HEK293 (cell line): ENCODE data around the gene POU5F1.

Experiments used
- CTCF ChIA-PET: fragments of 350-600 bp; formaldehyde crosslinking; extraction: SDS; loops from one replicate; lab custom pipeline; 2021; ENCODE audit warnings: antibody characterized with exemption; lab: Yijun Ruan, JAX
- POLR2A ChIA-PET: fragments of 300-600 bp; formaldehyde crosslinking; extraction: SDS; loops from one replicate; lab custom pipeline; 2020; ENCODE audit warnings: antibody characterized with exemption, inconsistent platforms; lab: Yijun Ruan, JAX
- H3K27ac ChIP-seq: fragments of 200-500 bp; sonication (Bioruptor generic); 2 replicates; pipeline ENCODE4 v1.5.1; 2014; ENCODE audit warnings: low read depth, low read length, control low read depth, inconsistent platforms; ENCODE audit errors: extremely low read depth
- H3K36me3 ChIP-seq, 2 experiments: fragments of 200-500 bp in 1 of 2; sonication (Bioruptor generic) in 1 of 2; 1 replicate in 1 of 2; 2 replicates in 1 of 2; pipeline ENCODE4 v1.5.1; 2014 to 2017; ENCODE audit warnings: inconsistent platforms in 2 of 2, low read length in 2 of 2; ENCODE audit not compliant: control insufficient read depth in 2 of 2, insufficient read depth in 1 of 2
- H3K4me1 ChIP-seq: fragments of 200-500 bp; sonication (Bioruptor generic); 2 replicates; pipeline ENCODE4 v1.5.1; 2014; ENCODE audit warnings: mild to moderate bottlenecking, low read length, inconsistent platforms; ENCODE audit not compliant: control insufficient read depth, insufficient read depth
- H3K4me3 ChIP-seq: 2 replicates; pipeline ENCODE4 v1.5.1; 2011; ENCODE audit warnings: low read depth, mild to moderate bottlenecking, control low read depth, low read length, moderate library complexity
- H3K9me3 ChIP-seq: fragments of 200-500 bp; sonication (Bioruptor generic); 2 replicates; pipeline ENCODE4 v1.5.1; 2014; ENCODE audit warnings: low read depth, low read length, inconsistent platforms; ENCODE audit not compliant: control insufficient read depth, insufficient read depth
- HOXC10 ChIP-seq: sonication (generic); formaldehyde crosslinking; IDR thresholded peaks from 2 replicates; pipeline ENCODE4 v1.8.1; 2023; ENCODE audit warnings: mild to moderate bottlenecking, missing genetic modification reagents
- KLF7 ChIP-seq: fragments of 450-650 bp; formaldehyde crosslinking; IDR thresholded peaks from 2 replicates; pipeline ENCODE4 v1.5.1; 2016; ENCODE audit warnings: missing biosample characterization, missing genetic modification characterization, borderline replicate concordance
- MYNN ChIP-seq: fragments of 450-650 bp; formaldehyde crosslinking; IDR thresholded peaks from 2 replicates; pipeline ENCODE4 v1.5.1; 2016; ENCODE audit warnings: missing biosample characterization, missing genetic modification characterization, borderline replicate concordance
- SALL2 ChIP-seq: fragments of 450-650 bp; formaldehyde crosslinking; IDR thresholded peaks from 2 replicates; pipeline ENCODE4 v1.5.0; 2017; ENCODE audit warnings: missing biosample characterization, mild to moderate bottlenecking, missing genetic modification characterization, borderline replicate concordance
- SCRT2 ChIP-seq: fragments of 450-650 bp; formaldehyde crosslinking; IDR thresholded peaks from 2 replicates; pipeline ENCODE4 v1.5.1; 2016; ENCODE audit warnings: missing biosample characterization, missing genetic modification characterization
- ZBTB8A ChIP-seq: fragments of 450-650 bp; formaldehyde crosslinking; IDR thresholded peaks from 2 replicates; pipeline ENCODE4 v1.5.1; 2016; ENCODE audit warnings: missing biosample characterization, missing genetic modification characterization
- ZFP37 ChIP-seq: fragments of 450-650 bp; formaldehyde crosslinking; IDR thresholded peaks from 2 replicates; pipeline ENCODE4 v1.5.1; 2016; ENCODE audit warnings: missing biosample characterization, missing genetic modification characterization
- ZFP41 ChIP-seq: fragments of 450-650 bp; formaldehyde crosslinking; IDR thresholded peaks from 2 replicates; pipeline ENCODE4 v1.5.1; 2016; ENCODE audit warnings: missing biosample characterization, missing genetic modification characterization, borderline replicate concordance
- ZNF214 ChIP-seq: fragments of 450-650 bp; formaldehyde crosslinking; IDR thresholded peaks from 2 replicates; pipeline ENCODE4 v1.5.1; 2017; ENCODE audit warnings: missing biosample characterization, mild to moderate bottlenecking, missing genetic modification characterization, borderline replicate concordance
- ZNF221 ChIP-seq: fragments of 450-650 bp; formaldehyde crosslinking; IDR thresholded peaks from 2 replicates; pipeline ENCODE4 v1.5.1; 2017; ENCODE audit warnings: missing biosample characterization, missing genetic modification characterization, borderline replicate concordance
- ZNF266 ChIP-seq: fragments of 450-650 bp; formaldehyde crosslinking; IDR thresholded peaks from 2 replicates; pipeline ENCODE4 v1.5.1; 2016; ENCODE audit warnings: missing biosample characterization, missing genetic modification characterization, low read depth
- ZNF423 ChIP-seq: fragments of 450-650 bp; formaldehyde crosslinking; IDR thresholded peaks from 2 replicates; pipeline ENCODE4 v1.5.1; 2016; ENCODE audit warnings: missing biosample characterization, missing genetic modification characterization
- ZNF473 ChIP-seq: fragments of 450-650 bp; formaldehyde crosslinking; IDR thresholded peaks from 2 replicates; pipeline ENCODE4 v1.5.1; 2017; ENCODE audit warnings: missing biosample characterization, missing genetic modification characterization
- ZNF48 ChIP-seq: fragments of 450-650 bp; formaldehyde crosslinking; IDR thresholded peaks from 2 replicates; pipeline ENCODE4 v1.5.1; 2016; ENCODE audit warnings: missing biosample characterization, missing genetic modification characterization
- ZNF518A ChIP-seq: fragments of 450-650 bp; formaldehyde crosslinking; conservative IDR thresholded peaks from 2 replicates; pipeline ENCODE4 v1.5.1; 2016; ENCODE audit warnings: low read depth, missing biosample characterization, missing genetic modification characterization
- ZNF623 ChIP-seq: fragments of 450-650 bp; formaldehyde crosslinking; IDR thresholded peaks from 2 replicates; pipeline ENCODE4 v1.5.1; 2016; ENCODE audit warnings: missing biosample characterization, missing genetic modification characterization
- ZNF776 ChIP-seq: fragments of 450-650 bp; formaldehyde crosslinking; IDR thresholded peaks from 2 replicates; pipeline ENCODE4 v1.5.0; 2017; ENCODE audit warnings: missing biosample characterization, missing genetic modification characterization, borderline replicate concordance
- ZNF830 ChIP-seq: fragments of 450-650 bp; IDR thresholded peaks from 2 replicates; pipeline ENCODE4 v1.5.0; 2018; ENCODE audit warnings: missing biosample characterization, missing genetic modification characterization, low read depth, mild to moderate bottlenecking, moderate library complexity
- TF ChIP-seq, protein P1 (sequence below): fragments of 450-650 bp; formaldehyde crosslinking; IDR thresholded peaks from 2 replicates; pipeline ENCODE4 v1.5.1; 2017; ENCODE audit warnings: missing biosample characterization, missing genetic modification characterization
- TF ChIP-seq, protein P2 (sequence below): fragments of 450-650 bp; formaldehyde crosslinking; IDR thresholded peaks from 2 replicates; pipeline ENCODE4 v1.5.1; 2017; ENCODE audit warnings: missing biosample characterization, missing genetic modification characterization
- TF ChIP-seq, protein P3 (sequence below): fragments of 450-650 bp; formaldehyde crosslinking; IDR thresholded peaks from 2 replicates; pipeline ENCODE4 v1.5.1; 2016; ENCODE audit warnings: missing biosample characterization, missing genetic modification characterization
- TF ChIP-seq, protein P4 (sequence below): fragments of 450-650 bp; formaldehyde crosslinking; IDR thresholded peaks from 2 replicates; pipeline ENCODE4 v1.5.1; 2017; ENCODE audit warnings: missing biosample characterization, mild to moderate bottlenecking, missing genetic modification characterization, moderate library complexity

POU5F1 gene

GRCh38 chr6:31214516-31214915, 44.0 kb upstream of the POU5F1 start:
- Histone ChIP-seq H3K27ac (no peak overlapping the region), H3K36me3 (no peaks in the 10 kb centered on the region), H3K9me3 (no peaks in the 10 kb centered on the region), H3K4me3 (no peak overlapping the region), H3K4me1 (no peaks in the 10 kb centered on the region)
- ChIA-PET CTCF (no interaction called here), POLR2A (no interaction called here)
- TF ChIP-seq, protein P1, sequence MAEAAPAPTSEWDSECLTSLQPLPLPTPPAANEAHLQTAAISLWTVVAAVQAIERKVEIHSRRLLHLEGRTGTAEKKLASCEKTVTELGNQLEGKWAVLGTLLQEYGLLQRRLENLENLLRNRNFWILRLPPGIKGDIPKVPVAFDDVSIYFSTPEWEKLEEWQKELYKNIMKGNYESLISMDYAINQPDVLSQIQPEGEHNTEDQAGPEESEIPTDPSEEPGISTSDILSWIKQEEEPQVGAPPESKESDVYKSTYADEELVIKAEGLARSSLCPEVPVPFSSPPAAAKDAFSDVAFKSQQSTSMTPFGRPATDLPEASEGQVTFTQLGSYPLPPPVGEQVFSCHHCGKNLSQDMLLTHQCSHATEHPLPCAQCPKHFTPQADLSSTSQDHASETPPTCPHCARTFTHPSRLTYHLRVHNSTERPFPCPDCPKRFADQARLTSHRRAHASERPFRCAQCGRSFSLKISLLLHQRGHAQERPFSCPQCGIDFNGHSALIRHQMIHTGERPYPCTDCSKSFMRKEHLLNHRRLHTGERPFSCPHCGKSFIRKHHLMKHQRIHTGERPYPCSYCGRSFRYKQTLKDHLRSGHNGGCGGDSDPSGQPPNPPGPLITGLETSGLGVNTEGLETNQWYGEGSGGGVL (tag by site-specific recombination), result no peak
- TF ChIP-seq HOXC10 (CRISPR knock-in tag), result no peak
- TF ChIP-seq ZNF221 (tag by site-specific recombination), result no peak
- TF ChIP-seq ZFP37, result no peak
- TF ChIP-seq MYNN (tag by site-specific recombination), result no peak
- no peak for TF ChIP-seq ZNF48 (tag by site-specific recombination)
- TF ChIP-seq ZFP41 (tag by site-specific recombination), result no peak
- TF ChIP-seq ZNF473, result no peak

- H3K36me3 ChIP-seq, result no peaks in the 10 kb centered on the region
- POLR2A ChIA-PET, result interaction anchor here (0.7 kb wide), 1 partner anchor 36 kb away, joined by 4 read pairs; no protein-coding TSS in a partner anchor
- H3K4me3 ChIP-seq, result no peak overlapping the region
- H3K4me1 ChIP-seq, result no peaks in the 10 kb centered on the region
- H3K9me3 ChIP-seq, result no peaks in the 10 kb centered on the region
- CTCF ChIA-PET, result interaction anchor here (0.5 to 1.7 kb wide), 7 partner anchors 13 to 1099 kb away, joined by 3 to 7 read pairs (median 4); no protein-coding TSS in a partner anchor
- H3K27ac ChIP-seq, result no peak overlapping the region
- TF ChIP-seq ZBTB8A (tag by site-specific recombination), result no peak
- no peak for TF ChIP-seq ZNF623 (tag by site-specific recombination)
- TF ChIP-seq, protein P2, sequence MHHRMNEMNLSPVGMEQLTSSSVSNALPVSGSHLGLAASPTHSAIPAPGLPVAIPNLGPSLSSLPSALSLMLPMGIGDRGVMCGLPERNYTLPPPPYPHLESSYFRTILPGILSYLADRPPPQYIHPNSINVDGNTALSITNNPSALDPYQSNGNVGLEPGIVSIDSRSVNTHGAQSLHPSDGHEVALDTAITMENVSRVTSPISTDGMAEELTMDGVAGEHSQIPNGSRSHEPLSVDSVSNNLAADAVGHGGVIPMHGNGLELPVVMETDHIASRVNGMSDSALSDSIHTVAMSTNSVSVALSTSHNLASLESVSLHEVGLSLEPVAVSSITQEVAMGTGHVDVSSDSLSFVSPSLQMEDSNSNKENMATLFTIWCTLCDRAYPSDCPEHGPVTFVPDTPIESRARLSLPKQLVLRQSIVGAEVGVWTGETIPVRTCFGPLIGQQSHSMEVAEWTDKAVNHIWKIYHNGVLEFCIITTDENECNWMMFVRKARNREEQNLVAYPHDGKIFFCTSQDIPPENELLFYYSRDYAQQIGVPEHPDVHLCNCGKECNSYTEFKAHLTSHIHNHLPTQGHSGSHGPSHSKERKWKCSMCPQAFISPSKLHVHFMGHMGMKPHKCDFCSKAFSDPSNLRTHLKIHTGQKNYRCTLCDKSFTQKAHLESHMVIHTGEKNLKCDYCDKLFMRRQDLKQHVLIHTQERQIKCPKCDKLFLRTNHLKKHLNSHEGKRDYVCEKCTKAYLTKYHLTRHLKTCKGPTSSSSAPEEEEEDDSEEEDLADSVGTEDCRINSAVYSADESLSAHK, result no peak
- no peak for TF ChIP-seq ZNF830 (tag by site-specific recombination)
- TF ChIP-seq KLF7 (tag by site-specific recombination), result no peak
- no peak for TF ChIP-seq ZNF423 (tag by site-specific recombination)
- no peak for TF ChIP-seq ZNF776 (tag by site-specific recombination)
- no peak for TF ChIP-seq SALL2 (tag by site-specific recombination)
- TF ChIP-seq ZNF266 (tag by site-specific recombination), result no peak
- TF ChIP-seq, protein P3, sequence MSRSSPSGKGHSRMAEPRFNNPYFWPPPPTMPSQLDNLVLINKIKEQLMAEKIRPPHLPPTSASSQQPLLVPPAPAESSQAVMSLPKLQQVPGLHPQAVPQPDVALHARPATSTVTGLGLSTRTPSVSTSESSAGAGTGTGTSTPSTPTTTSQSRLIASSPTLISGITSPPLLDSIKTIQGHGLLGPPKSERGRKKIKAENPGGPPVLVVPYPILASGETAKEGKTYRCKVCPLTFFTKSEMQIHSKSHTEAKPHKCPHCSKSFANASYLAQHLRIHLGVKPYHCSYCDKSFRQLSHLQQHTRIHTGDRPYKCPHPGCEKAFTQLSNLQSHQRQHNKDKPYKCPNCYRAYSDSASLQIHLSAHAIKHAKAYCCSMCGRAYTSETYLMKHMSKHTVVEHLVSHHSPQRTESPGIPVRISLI (tag by site-specific recombination), result no peak
- TF ChIP-seq ZNF518A (tag by site-specific recombination), result no peak
- TF ChIP-seq, protein P4, sequence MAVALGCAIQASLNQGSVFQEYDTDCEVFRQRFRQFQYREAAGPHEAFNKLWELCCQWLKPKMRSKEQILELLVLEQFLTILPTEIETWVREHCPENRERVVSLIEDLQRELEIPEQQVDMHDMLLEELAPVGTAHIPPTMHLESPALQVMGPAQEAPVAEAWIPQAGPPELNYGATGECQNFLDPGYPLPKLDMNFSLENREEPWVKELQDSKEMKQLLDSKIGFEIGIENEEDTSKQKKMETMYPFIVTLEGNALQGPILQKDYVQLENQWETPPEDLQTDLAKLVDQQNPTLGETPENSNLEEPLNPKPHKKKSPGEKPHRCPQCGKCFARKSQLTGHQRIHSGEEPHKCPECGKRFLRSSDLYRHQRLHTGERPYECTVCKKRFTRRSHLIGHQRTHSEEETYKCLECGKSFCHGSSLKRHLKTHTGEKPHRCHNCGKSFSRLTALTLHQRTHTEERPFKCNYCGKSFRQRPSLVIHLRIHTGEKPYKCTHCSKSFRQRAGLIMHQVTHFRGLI (tag by site-specific recombination), result no peak
- no peak for TF ChIP-seq ZNF214 (tag by site-specific recombination)
- no peak for TF ChIP-seq SCRT2 (tag by site-specific recombination)
Measured at GRCh38 chr6:31210741-31211532, 40.5 kb upstream of the POU5F1 start.
